HEK293 (cell line): ENCODE data around the gene SLC4A11.

ENCODE experiments used
- CTCF ChIA-PET: fragments of 350-600 bp; formaldehyde crosslinking; extraction: SDS; loops from one replicate; lab custom pipeline; 2021; ENCODE audit warnings: antibody characterized with exemption; lab: Yijun Ruan, JAX
- POLR2A ChIA-PET: fragments of 300-600 bp; formaldehyde crosslinking; extraction: SDS; loops from one replicate; lab custom pipeline; 2020; ENCODE audit warnings: antibody characterized with exemption, inconsistent platforms; lab: Yijun Ruan, JAX
- H3K27ac ChIP-seq: fragments of 200-500 bp; sonication (Bioruptor generic); 2 replicates; pipeline ENCODE4 v1.5.1; 2014; ENCODE audit warnings: low read depth, low read length, control low read depth, inconsistent platforms; ENCODE audit errors: extremely low read depth
- H3K36me3 ChIP-seq, 2 experiments: fragments of 200-500 bp in 1 of 2; sonication (Bioruptor generic) in 1 of 2; 1 replicate in 1 of 2; 2 replicates in 1 of 2; pipeline ENCODE4 v1.5.1; 2014 to 2017; ENCODE audit warnings: inconsistent platforms in 2 of 2, low read length in 2 of 2; ENCODE audit not compliant: control insufficient read depth in 2 of 2, insufficient read depth in 1 of 2
- H3K4me1 ChIP-seq: fragments of 200-500 bp; sonication (Bioruptor generic); 2 replicates; pipeline ENCODE4 v1.5.1; 2014; ENCODE audit warnings: mild to moderate bottlenecking, low read length, inconsistent platforms; ENCODE audit not compliant: control insufficient read depth, insufficient read depth
- H3K4me3 ChIP-seq: 2 replicates; pipeline ENCODE4 v1.5.1; 2011; ENCODE audit warnings: low read depth, mild to moderate bottlenecking, control low read depth, low read length, moderate library complexity
- H3K9me3 ChIP-seq: fragments of 200-500 bp; sonication (Bioruptor generic); 2 replicates; pipeline ENCODE4 v1.5.1; 2014; ENCODE audit warnings: low read depth, low read length, inconsistent platforms; ENCODE audit not compliant: control insufficient read depth, insufficient read depth
- CTCF ChIP-seq: fragments of 450-650 bp; formaldehyde crosslinking; IDR thresholded peaks from 2 replicates; pipeline ENCODE4 v1.5.1; 2016; ENCODE audit warnings: missing biosample characterization, missing genetic modification characterization
- GFI1B ChIP-seq: fragments of 450-650 bp; formaldehyde crosslinking; IDR thresholded peaks from 2 replicates; pipeline ENCODE4 v1.5.1; 2016; ENCODE audit warnings: missing biosample characterization, missing genetic modification characterization
- GLI4 ChIP-seq: fragments of 450-650 bp; formaldehyde crosslinking; IDR thresholded peaks from 2 replicates; pipeline ENCODE4 v1.5.1; 2016; ENCODE audit warnings: missing biosample characterization, missing genetic modification characterization
- HIC1 ChIP-seq: fragments of 450-650 bp; formaldehyde crosslinking; IDR thresholded peaks from 2 replicates; pipeline ENCODE4 v1.5.1; 2016; ENCODE audit warnings: missing biosample characterization, missing genetic modification characterization
- PRDM10 ChIP-seq: fragments of 450-650 bp; formaldehyde crosslinking; IDR thresholded peaks from 2 replicates; pipeline ENCODE4 v1.5.1; 2016; ENCODE audit warnings: missing biosample characterization, missing genetic modification characterization
- SALL2 ChIP-seq: fragments of 450-650 bp; formaldehyde crosslinking; IDR thresholded peaks from 2 replicates; pipeline ENCODE4 v1.5.0; 2017; ENCODE audit warnings: missing biosample characterization, mild to moderate bottlenecking, missing genetic modification characterization, borderline replicate concordance
- SETDB1 ChIP-seq: IDR thresholded peaks from one replicate; pipeline ENCODE4 v1.6.1; 2017; ENCODE audit warnings: mild to moderate bottlenecking, low read length, moderate library complexity, mixed read lengths; ENCODE audit not compliant: insufficient read length
- ZBTB8A ChIP-seq: fragments of 450-650 bp; formaldehyde crosslinking; IDR thresholded peaks from 2 replicates; pipeline ENCODE4 v1.5.1; 2016; ENCODE audit warnings: missing biosample characterization, missing genetic modification characterization
- ZNF354C ChIP-seq: fragments of 450-650 bp; formaldehyde crosslinking; IDR thresholded peaks from 2 replicates; pipeline ENCODE4 v1.5.1; 2016; ENCODE audit warnings: missing biosample characterization, missing genetic modification characterization, low read depth, borderline replicate concordance
- ZNF473 ChIP-seq: fragments of 450-650 bp; formaldehyde crosslinking; IDR thresholded peaks from 2 replicates; pipeline ENCODE4 v1.5.1; 2017; ENCODE audit warnings: missing biosample characterization, missing genetic modification characterization
- ZNF488 ChIP-seq: fragments of 450-650 bp; formaldehyde crosslinking; IDR thresholded peaks from 2 replicates; pipeline ENCODE4 v1.5.1; 2016; ENCODE audit warnings: missing biosample characterization, missing genetic modification characterization
- ZNF596 ChIP-seq: fragments of 450-650 bp; IDR thresholded peaks from 2 replicates; pipeline ENCODE4 v1.5.0; 2018; ENCODE audit warnings: missing biosample characterization, mild to moderate bottlenecking, missing genetic modification characterization, moderate library complexity
- ZNF623 ChIP-seq: fragments of 450-650 bp; formaldehyde crosslinking; IDR thresholded peaks from 2 replicates; pipeline ENCODE4 v1.5.1; 2016; ENCODE audit warnings: missing biosample characterization, missing genetic modification characterization
- ZNF654 ChIP-seq: fragments of 450-650 bp; formaldehyde crosslinking; IDR thresholded peaks from 2 replicates; pipeline ENCODE4 v1.5.1; 2016; ENCODE audit warnings: low read depth, missing biosample characterization, missing genetic modification characterization
- ZNF692 ChIP-seq: fragments of 450-650 bp; formaldehyde crosslinking; IDR thresholded peaks from 2 replicates; pipeline ENCODE4 v1.5.1; 2016; ENCODE audit warnings: missing biosample characterization, missing genetic modification characterization
- ZNF776 ChIP-seq: fragments of 450-650 bp; formaldehyde crosslinking; IDR thresholded peaks from 2 replicates; pipeline ENCODE4 v1.5.0; 2017; ENCODE audit warnings: missing biosample characterization, missing genetic modification characterization, borderline replicate concordance
- TF ChIP-seq, protein P1 (sequence below): fragments of 450-650 bp; formaldehyde crosslinking; IDR thresholded peaks from 2 replicates; pipeline ENCODE4 v1.5.1; 2017; ENCODE audit warnings: missing biosample characterization, mild to moderate bottlenecking, missing genetic modification characterization, moderate library complexity
- TF ChIP-seq, protein P2 (sequence below): fragments of 450-650 bp; formaldehyde crosslinking; IDR thresholded peaks from 2 replicates; pipeline ENCODE4 v1.5.1; 2016; ENCODE audit warnings: missing biosample characterization, missing genetic modification characterization

The SLC4A11 gene

GRCh38 chr20:3276680-3277015 is 37.7 kb upstream of the SLC4A11 start:
- no peak overlapping the region for H3K27ac ChIP-seq
- ChIA-PET CTCF (interaction anchor here (0.6 to 6.1 kb wide), 12 partner anchors 9 to 888 kb away, joined by 3 to 54 read pairs (median 6); no protein-coding TSS in a partner anchor), POLR2A (no interaction called here)
- no peak for TF ChIP-seq PRDM10
- 0 out of 2 replicates have a peak, but pooled peaks have one; percentile 14 for TF ChIP-seq ZNF654 (tag by site-specific recombination)
- no peak for TF ChIP-seq HIC1 (tag by site-specific recombination)
- peak; percentile 44; the same call in 1 of the 2 replicates for TF ChIP-seq CTCF (tag by site-specific recombination)
- no peak overlapping the region for H3K4me3 ChIP-seq
- H3K36me3 ChIP-seq: peaks cover 9 to 31% of the 10 kb centered on the region in 2 experiments
- no peaks in the 10 kb centered on the region for H3K4me1 ChIP-seq
- H3K9me3 ChIP-seq: no peaks in the 10 kb centered on the region

DNA sequence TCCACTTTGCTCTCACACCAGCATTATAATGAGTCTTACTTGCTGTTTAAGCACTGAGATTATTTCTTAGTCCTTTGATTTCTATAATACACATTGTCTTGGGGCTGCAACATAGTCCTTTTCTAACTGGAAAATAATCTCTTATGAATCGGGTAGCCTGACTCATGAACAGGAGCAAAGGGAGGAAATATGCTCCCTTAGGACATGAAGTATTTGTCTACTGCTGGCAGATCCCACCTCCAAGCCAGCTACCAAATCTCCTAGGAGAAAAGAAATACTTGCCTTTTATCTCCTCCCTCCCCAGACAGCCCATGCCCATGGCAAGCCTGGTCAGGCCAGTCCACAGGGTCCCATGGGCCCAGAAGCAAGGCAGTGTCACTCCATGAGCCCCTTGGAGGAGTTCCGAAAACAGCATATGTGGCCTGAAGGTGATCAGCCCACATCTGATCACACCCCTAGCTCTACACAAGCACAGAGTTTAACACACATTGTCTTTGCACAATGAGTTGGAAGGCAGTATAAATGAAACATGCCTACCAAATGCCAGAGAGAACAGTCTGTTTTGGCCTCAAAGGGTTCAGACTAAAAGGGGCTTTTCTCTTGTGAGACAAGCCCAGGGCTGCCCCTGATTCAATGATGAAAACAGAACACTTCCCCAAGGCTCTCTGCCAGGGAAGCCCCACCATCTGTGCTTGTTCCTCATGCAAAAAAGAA is 37.1 kb upstream of the SLC4A11 start:
- CTCF ChIA-PET: interaction anchor here (0.8 to 6.1 kb wide), 9 partner anchors 9 to 223 kb away, joined by 3 to 54 read pairs (median 9); no protein-coding TSS in a partner anchor
- Histone ChIP-seq H3K4me1 (no peaks in the 10 kb centered on the region), H3K27ac (no peak overlapping the region), H3K4me3 (no peak overlapping the region), H3K36me3 (peaks cover 9 to 27% of the 10 kb centered on the region in 2 experiments; a peak in 2 of 3 replicates), H3K9me3 (no peaks in the 10 kb centered on the region)
- POLR2A ChIA-PET: no interaction called here
- TF ChIP-seq, protein P1, sequence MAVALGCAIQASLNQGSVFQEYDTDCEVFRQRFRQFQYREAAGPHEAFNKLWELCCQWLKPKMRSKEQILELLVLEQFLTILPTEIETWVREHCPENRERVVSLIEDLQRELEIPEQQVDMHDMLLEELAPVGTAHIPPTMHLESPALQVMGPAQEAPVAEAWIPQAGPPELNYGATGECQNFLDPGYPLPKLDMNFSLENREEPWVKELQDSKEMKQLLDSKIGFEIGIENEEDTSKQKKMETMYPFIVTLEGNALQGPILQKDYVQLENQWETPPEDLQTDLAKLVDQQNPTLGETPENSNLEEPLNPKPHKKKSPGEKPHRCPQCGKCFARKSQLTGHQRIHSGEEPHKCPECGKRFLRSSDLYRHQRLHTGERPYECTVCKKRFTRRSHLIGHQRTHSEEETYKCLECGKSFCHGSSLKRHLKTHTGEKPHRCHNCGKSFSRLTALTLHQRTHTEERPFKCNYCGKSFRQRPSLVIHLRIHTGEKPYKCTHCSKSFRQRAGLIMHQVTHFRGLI (tag by site-specific recombination): no peak
- TF ChIP-seq GFI1B (tag by site-specific recombination): no peak
- TF ChIP-seq, protein P2, sequence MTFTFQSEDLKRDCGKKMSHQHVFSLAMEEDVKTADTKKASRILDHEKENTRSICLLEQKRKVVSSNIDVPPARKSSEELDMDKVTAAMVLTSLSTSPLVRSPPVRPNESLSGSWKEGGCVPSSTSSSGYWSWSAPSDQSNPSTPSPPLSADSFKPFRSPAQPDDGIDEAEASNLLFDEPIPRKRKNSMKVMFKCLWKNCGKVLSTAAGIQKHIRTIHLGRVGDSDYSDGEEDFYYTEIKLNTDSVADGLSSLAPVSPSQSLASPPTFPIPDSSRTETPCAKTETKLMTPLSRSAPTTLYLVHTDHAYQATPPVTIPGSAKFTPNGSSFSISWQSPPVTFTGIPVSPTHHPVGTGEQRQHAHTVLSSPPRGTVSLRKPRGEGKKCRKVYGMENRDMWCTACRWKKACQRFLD (tag by site-specific recombination): no peak
- TF ChIP-seq ZNF776: no peak
- no peak for TF ChIP-seq ZNF623 (tag by site-specific recombination)
- no peak for TF ChIP-seq ZNF692 (tag by site-specific recombination)
- TF ChIP-seq ZNF473 (tag by site-specific recombination): no peak
- TF ChIP-seq ZNF488 (tag by site-specific recombination): no peak
- TF ChIP-seq GLI4 (tag by site-specific recombination): no peak
- TF ChIP-seq ZBTB8A (tag by site-specific recombination): no peak
- TF ChIP-seq ZNF354C: no peak
- no peak for TF ChIP-seq SETDB1
- TF ChIP-seq SALL2 (tag by site-specific recombination): no peak
- TF ChIP-seq ZNF596: no peak
